ENCODE results near the gene TXNDC17. TPM values are rescaled to one million over a fixed set of nuclear protein-coding genes. Genes with fewer than 3 reads are reported as not detected.

Gene TXNDC17
- total RNA-seq, 2 donors from 2014 or later, result 135 to 151 TPM

DNA sequence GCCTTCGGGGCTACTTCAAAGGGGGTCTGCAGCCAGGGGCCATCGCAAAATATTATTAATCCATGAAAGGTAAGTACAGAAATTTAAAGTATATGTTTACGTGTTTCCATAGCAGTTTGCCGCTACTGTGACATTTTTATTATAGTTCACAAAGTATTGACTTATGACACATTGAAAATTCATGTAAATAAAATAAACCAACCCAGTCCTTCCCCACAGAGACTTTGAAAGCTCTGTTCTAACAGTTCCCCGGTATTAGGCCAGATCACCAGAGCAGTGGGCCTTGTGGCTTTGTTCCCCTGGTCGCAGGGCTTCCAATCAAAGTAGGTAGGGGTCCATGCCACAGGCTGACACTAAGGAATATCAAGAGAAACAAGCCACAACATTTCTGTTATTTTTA is 14.2 kb upstream of the TXNDC17 start:
- Mint-ChIP-seq H3K27ac (no peak overlapping the region), H3K27me3 (ENCODE audit: insufficient read depth) (no peaks in the 10 kb centered on the region)
- WGBS, 2 experiments (ENCODE audit: insufficient coverage in 1 of 2, insufficient read length in 1 of 2), result 74 to 87% methylated on average over 3 to 6 of the region's 6 CpGs

DNA sequence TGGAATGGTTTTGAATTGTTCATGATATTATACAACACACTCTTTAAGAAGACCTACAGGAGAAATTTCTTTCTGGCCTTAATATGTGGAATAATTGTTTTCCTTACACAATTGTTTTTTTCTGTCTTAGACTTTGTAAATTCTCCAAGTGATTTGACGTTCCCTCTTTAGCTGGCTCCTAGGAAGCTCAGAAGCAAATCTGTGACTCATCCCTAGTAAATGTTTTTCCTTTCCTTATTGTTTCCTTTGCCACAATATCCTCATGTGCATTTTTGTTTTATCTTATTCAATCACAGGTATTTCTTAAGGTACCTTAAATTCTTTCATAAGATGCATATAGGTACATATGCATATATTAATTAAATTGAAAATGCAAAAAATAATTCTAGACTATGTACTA is 13.8 kb upstream of the TXNDC17 start:
- H3K4me3 Mint-ChIP-seq, result no peak overlapping the region
- H3K27me3 Mint-ChIP-seq (ENCODE audit: insufficient read depth), result no peaks in the 10 kb centered on the region
- no peak overlapping the region for H3K9ac ChIP-seq (ENCODE audit: extremely low read depth, low read length, poor library complexity, severe bottlenecking)
- no peaks in the 10 kb centered on the region for H3K9me3 ChIP-seq (ENCODE audit: control insufficient read depth, low read length)
- no peaks in the 10 kb centered on the region for H3K4me1 Mint-ChIP-seq
- H3K36me3 ChIP-seq (ENCODE audit: control insufficient read depth, insufficient read depth, low read length), result peaks cover 90% of the 10 kb centered on the region
- H3K9me3 Mint-ChIP-seq, result no peaks in the 10 kb centered on the region
- TF ChIP-seq, protein P1, sequence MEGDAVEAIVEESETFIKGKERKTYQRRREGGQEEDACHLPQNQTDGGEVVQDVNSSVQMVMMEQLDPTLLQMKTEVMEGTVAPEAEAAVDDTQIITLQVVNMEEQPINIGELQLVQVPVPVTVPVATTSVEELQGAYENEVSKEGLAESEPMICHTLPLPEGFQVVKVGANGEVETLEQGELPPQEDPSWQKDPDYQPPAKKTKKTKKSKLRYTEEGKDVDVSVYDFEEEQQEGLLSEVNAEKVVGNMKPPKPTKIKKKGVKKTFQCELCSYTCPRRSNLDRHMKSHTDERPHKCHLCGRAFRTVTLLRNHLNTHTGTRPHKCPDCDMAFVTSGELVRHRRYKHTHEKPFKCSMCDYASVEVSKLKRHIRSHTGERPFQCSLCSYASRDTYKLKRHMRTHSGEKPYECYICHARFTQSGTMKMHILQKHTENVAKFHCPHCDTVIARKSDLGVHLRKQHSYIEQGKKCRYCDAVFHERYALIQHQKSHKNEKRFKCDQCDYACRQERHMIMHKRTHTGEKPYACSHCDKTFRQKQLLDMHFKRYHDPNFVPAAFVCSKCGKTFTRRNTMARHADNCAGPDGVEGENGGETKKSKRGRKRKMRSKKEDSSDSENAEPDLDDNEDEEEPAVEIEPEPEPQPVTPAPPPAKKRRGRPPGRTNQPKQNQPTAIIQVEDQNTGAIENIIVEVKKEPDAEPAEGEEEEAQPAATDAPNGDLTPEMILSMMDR (conservative IDR thresholded peaks at IDR 0.05), result no peak
- no peak overlapping the region for H3K27ac Mint-ChIP-seq
- DNase-seq, result no peak
- H3K4me1 ChIP-seq (ENCODE audit: control insufficient read depth, insufficient read depth, low read length), result no peaks in the 10 kb centered on the region
- no peak overlapping the region for H3K27ac ChIP-seq (ENCODE audit: low read depth, low read length)
- H3K27me3 ChIP-seq (ENCODE audit: control insufficient read depth, insufficient read depth, low read length, poor library complexity, severe bottlenecking), result no peaks in the 10 kb centered on the region
- peaks cover 59% of the 10 kb centered on the region for H3K36me3 Mint-ChIP-seq (ENCODE audit: low read depth)
- no peak overlapping the region for H3K4me3 ChIP-seq (ENCODE audit: low read length)
- WGBS, 2 experiments (ENCODE audit: insufficient coverage in 1 of 2, insufficient read length in 1 of 2), result 80 to 91% methylated on average over 1 of the region's 1 CpG

More for the DNA sequence above, 14.2 kb upstream of the TXNDC17 start:
- Histone ChIP-seq H3K27ac (ENCODE audit: low read depth, low read length) (no peak overlapping the region), H3K9me3 (ENCODE audit: control insufficient read depth, low read length) (no peaks in the 10 kb centered on the region), H3K9ac (ENCODE audit: extremely low read depth, low read length, poor library complexity, severe bottlenecking) (no peak overlapping the region), H3K36me3 (ENCODE audit: control insufficient read depth, insufficient read depth, low read length) (peaks cover 93% of the 10 kb centered on the region), H3K4me3 (ENCODE audit: low read length) (no peak overlapping the region), H3K27me3 (ENCODE audit: control insufficient read depth, insufficient read depth, low read length, poor library complexity, severe bottlenecking) (no peaks in the 10 kb centered on the region), H3K4me1 (ENCODE audit: control insufficient read depth, insufficient read depth, low read length) (no peaks in the 10 kb centered on the region)
- Mint-ChIP-seq H3K36me3 (ENCODE audit: low read depth) (peaks cover 62% of the 10 kb centered on the region), H3K4me1 (no peaks in the 10 kb centered on the region), H3K4me3 (no peak overlapping the region), H3K9me3 (no peaks in the 10 kb centered on the region)
- no peak for DNase-seq
- TF ChIP-seq, protein P1 (conservative IDR thresholded peaks at IDR 0.05), result no peak

DNA sequence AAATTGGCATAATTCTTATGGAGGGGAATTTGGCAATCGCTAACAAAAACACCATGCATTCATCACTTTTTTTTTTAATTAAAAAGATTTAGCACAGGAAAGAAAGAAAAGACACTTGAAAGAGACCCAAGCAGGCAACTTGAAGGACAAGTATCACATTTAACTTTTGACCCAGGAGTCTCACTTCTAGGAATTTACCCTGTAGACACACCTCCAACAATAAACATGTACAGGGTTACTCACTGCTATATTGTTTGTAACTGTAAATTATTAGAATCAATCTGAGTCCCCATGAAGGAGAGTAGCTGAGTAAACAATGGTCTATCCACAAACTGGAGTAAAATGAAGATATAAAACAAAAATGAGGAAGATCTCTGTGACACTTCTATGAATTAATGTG is 10.5 kb upstream of the TXNDC17 start:
- Histone ChIP-seq H3K9me3 (ENCODE audit: control insufficient read depth, low read length) (peaks cover 9% of the 10 kb centered on the region), H3K4me3 (ENCODE audit: low read length) (no peak overlapping the region), H3K27ac (ENCODE audit: low read depth, low read length) (no peak overlapping the region), H3K4me1 (ENCODE audit: control insufficient read depth, insufficient read depth, low read length) (no peaks in the 10 kb centered on the region), H3K9ac (ENCODE audit: extremely low read depth, low read length, poor library complexity, severe bottlenecking) (no peak overlapping the region), H3K36me3 (ENCODE audit: control insufficient read depth, insufficient read depth, low read length) (peaks cover 94% of the 10 kb centered on the region), H3K27me3 (ENCODE audit: control insufficient read depth, insufficient read depth, low read length, poor library complexity, severe bottlenecking) (no peaks in the 10 kb centered on the region)
- H3K27me3 Mint-ChIP-seq (ENCODE audit: insufficient read depth), result no peaks in the 10 kb centered on the region
- no peaks in the 10 kb centered on the region for H3K4me1 Mint-ChIP-seq
- no peak for DNase-seq
- H3K27ac Mint-ChIP-seq, result no peak overlapping the region
- peaks cover 73% of the 10 kb centered on the region for H3K36me3 Mint-ChIP-seq (ENCODE audit: low read depth)
- H3K9me3 Mint-ChIP-seq, result peaks cover 6% of the 10 kb centered on the region
- no CpG with 5 or more reads among the region's 1 CpG for WGBS, 2 experiments (ENCODE audit: insufficient coverage in 1 of 2, insufficient read length in 1 of 2)
- H3K4me3 Mint-ChIP-seq, result no peak overlapping the region
- TF ChIP-seq, protein P1 (conservative IDR thresholded peaks at IDR 0.05), result no peak

Measured in endodermal cell (in vitro differentiated cells).